Transverse colon (tissue), 3 donors: ENCODE measurements around the gene KRT23.

Experiments used
- POLR2A ChIP-seq: fragments of 450-650 bp; IDR thresholded peaks from one replicate; pipeline ENCODE4 v1.6.1; 2016; ENCODE audit warnings: antibody characterized with exemption, mild to moderate bottlenecking, moderate library complexity
- POLR2AphosphoS5 ChIP-seq, 3 donors: sonication (generic); formaldehyde crosslinking; IDR thresholded peaks; one replicate each; pipeline ENCODE4 v1.6.1; 2016; ENCODE audit warnings: antibody characterized with exemption in 3 of 3

DNA sequence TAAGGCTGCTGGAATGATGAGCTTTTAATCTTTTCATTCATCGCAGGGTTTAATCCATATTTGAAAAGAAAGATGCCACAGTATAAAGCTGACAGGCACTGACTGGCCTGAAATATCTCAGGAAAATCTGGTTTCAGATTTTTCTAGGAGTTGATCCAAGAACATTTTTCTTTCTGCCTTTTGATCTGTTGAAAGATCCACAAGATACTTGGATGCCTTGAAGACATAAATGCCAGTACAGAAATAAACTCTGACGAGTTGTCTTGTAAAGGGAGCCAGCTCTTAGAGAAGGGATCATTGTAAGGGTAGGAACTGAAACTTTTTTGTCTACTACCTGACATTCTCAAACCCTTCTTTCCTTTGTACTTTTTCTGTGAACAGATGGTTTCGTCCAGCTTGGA is 27.0 kb downstream of the KRT23 start:
- TF ChIP-seq POLR2A, result no peak
- no peak for TF ChIP-seq POLR2AphosphoS5 (IDR thresholded peaks at IDR 0.05)
